Ishikawa (cell line): ENCODE data around the gene NAV3.

Experiments
- EP300 ChIP-seq: IDR thresholded peaks from 2 replicates; pipeline ENCODE4 v1.6.1; 2012; ENCODE audit warnings: borderline replicate concordance
- TAF1 ChIP-seq: IDR thresholded peaks from 2 replicates; pipeline ENCODE4 v1.6.1; 2012; ENCODE audit warnings: low read depth, mild to moderate bottlenecking
- TCF12 ChIP-seq: IDR thresholded peaks from 2 replicates; pipeline ENCODE4 v1.6.1; 2012; ENCODE audit warnings: low read depth
- TEAD4 ChIP-seq: IDR thresholded peaks from 2 replicates; pipeline ENCODE4 v1.6.1; 2012
- YY1 ChIP-seq: IDR thresholded peaks from 2 replicates; pipeline ENCODE4 v1.6.1; 2012; ENCODE audit warnings: low read depth
- TF ChIP-seq, protein P1 (sequence below): IDR thresholded peaks from 2 replicates; pipeline ENCODE4 v1.6.1; 2012
- TF ChIP-seq, protein P2 (sequence below): IDR thresholded peaks from 2 replicates; pipeline ENCODE4 v1.6.1; 2012; ENCODE audit warnings: low read depth, mild to moderate bottlenecking

DNA sequence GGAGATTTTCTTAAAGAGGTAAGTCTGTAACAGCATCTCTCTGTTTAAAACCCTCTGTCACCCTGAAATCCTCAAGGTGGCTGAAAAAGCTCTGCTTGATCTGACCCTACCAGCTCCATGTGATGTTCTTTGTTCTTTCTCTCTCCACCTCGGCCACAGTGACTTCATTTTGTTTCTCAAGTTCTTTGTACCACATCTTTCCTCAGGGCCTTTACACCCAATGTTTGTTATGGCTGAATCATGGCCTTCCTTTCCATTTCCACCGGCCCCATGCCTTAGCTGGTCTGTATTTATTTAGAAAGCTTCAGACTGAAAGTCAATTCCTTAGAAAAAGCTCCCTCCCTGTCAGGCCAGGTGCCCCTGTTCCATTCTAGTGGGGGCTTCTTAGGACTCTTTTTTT lies 431.2 kb downstream of the NAV3 start:
- TF ChIP-seq TAF1 (no peak), TCF12 (no peak), YY1 (no peak), TEAD4 (no peak), EP300 (no peak)
- TF ChIP-seq, protein P1, sequence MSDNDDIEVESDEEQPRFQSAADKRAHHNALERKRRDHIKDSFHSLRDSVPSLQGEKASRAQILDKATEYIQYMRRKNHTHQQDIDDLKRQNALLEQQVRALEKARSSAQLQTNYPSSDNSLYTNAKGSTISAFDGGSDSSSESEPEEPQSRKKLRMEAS = no peak
- TF ChIP-seq, protein P2, sequence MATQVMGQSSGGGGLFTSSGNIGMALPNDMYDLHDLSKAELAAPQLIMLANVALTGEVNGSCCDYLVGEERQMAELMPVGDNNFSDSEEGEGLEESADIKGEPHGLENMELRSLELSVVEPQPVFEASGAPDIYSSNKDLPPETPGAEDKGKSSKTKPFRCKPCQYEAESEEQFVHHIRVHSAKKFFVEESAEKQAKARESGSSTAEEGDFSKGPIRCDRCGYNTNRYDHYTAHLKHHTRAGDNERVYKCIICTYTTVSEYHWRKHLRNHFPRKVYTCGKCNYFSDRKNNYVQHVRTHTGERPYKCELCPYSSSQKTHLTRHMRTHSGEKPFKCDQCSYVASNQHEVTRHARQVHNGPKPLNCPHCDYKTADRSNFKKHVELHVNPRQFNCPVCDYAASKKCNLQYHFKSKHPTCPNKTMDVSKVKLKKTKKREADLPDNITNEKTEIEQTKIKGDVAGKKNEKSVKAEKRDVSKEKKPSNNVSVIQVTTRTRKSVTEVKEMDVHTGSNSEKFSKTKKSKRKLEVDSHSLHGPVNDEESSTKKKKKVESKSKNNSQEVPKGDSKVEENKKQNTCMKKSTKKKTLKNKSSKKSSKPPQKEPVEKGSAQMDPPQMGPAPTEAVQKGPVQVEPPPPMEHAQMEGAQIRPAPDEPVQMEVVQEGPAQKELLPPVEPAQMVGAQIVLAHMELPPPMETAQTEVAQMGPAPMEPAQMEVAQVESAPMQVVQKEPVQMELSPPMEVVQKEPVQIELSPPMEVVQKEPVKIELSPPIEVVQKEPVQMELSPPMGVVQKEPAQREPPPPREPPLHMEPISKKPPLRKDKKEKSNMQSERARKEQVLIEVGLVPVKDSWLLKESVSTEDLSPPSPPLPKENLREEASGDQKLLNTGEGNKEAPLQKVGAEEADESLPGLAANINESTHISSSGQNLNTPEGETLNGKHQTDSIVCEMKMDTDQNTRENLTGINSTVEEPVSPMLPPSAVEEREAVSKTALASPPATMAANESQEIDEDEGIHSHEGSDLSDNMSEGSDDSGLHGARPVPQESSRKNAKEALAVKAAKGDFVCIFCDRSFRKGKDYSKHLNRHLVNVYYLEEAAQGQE = no peak
